IMR-90 (cell line): ENCODE measurements around the gene MIEN1. TPM values are rescaled to one million over a fixed set of nuclear protein-coding genes. Genes with fewer than 3 reads are reported as not detected.

ENCODE experiments used
- ATAC-seq: fragments of 200-7000 bp; cut with Tn5 transposase; 2 replicates; pipeline ENCODE4 v1.9.1; 2020; ENCODE audit warnings: low read depth, mild to moderate bottlenecking, moderate library complexity
- BruUV-seq: library from RNA; stranded (reverse); fragments of 400-500 nt; replicated peaks from 2 replicates; lab custom pipeline; 2021; lab: Mats Ljungman, UMichigan
- CTCF ChIA-PET: fragments of 300-600 bp; formaldehyde crosslinking; extraction: SDS; loops from one replicate; lab custom pipeline; 2021; ENCODE audit warnings: antibody characterized with exemption; lab: Yijun Ruan, JAX
- POLR2A ChIA-PET: fragments of 300-600 bp; sonication (Branson Sonifier 250); formaldehyde crosslinking; loops from one replicate; lab custom pipeline; 2022; ENCODE audit warnings: antibody characterized with exemption; ENCODE audit not compliant: unreplicated experiment; lab: Charles Lee
- DNase-seq: peaks from one replicate; pipeline ENCODE4 v3.0.0; 2013
- H2AFZ ChIP-seq: replicated peaks from 2 replicates; pipeline ENCODE3; 2013; ENCODE audit warnings: low read length, mild to moderate bottlenecking; ENCODE audit not compliant: poor library complexity
- H2AK5ac ChIP-seq: 2 replicates; pipeline ENCODE4 v1.6.1; 2013; ENCODE audit warnings: low read depth, low read length, inconsistent platforms
- H2AK9ac ChIP-seq: replicated peaks from 2 replicates; pipeline ENCODE3; 2013; ENCODE audit warnings: mild to moderate bottlenecking, low read depth, low read length, moderate library complexity; ENCODE audit not compliant: poor library complexity
- H2BK120ac ChIP-seq: 2 replicates; pipeline ENCODE4 v1.6.1; 2013; ENCODE audit warnings: low read depth, low read length, inconsistent platforms
- H2BK15ac ChIP-seq: 3 replicates; pipeline ENCODE4 v1.6.1; 2013; ENCODE audit warnings: low read depth, low read length, inconsistent platforms
- H2BK20ac ChIP-seq: 2 replicates; pipeline ENCODE4 v1.6.1; 2013; ENCODE audit warnings: low read depth, mild to moderate bottlenecking, inconsistent platforms, low read length, moderate library complexity
- H2BK5ac ChIP-seq: 2 replicates; pipeline ENCODE4 v1.6.1; 2013; ENCODE audit warnings: mild to moderate bottlenecking, low read depth, low read length, inconsistent platforms; ENCODE audit not compliant: poor library complexity, severe bottlenecking
- H3K14ac ChIP-seq: replicated peaks from 2 replicates; pipeline ENCODE4 v1.6.1; 2013; ENCODE audit warnings: low read depth, low read length, inconsistent platforms
- H3K18ac ChIP-seq: 2 replicates; pipeline ENCODE4 v1.6.1; 2013; ENCODE audit warnings: low read depth, low read length, control low read depth
- H3K23ac ChIP-seq: 2 replicates; pipeline ENCODE4 v1.6.1; 2013; ENCODE audit warnings: low read depth, low read length, inconsistent platforms
- H3K27ac ChIP-seq: 2 replicates; pipeline ENCODE4 v1.5.1; 2013; ENCODE audit warnings: mild to moderate bottlenecking, control low read depth, low read length; ENCODE audit not compliant: insufficient read depth
- H3K27me3 ChIP-seq: 2 replicates; pipeline ENCODE4 v1.6.1; 2013; ENCODE audit warnings: low read length; ENCODE audit not compliant: control insufficient read depth, insufficient read depth
- H3K36me3 ChIP-seq: 2 replicates; pipeline ENCODE4 v1.6.1; 2013; ENCODE audit warnings: low read length, mixed read lengths; ENCODE audit not compliant: control insufficient read depth, insufficient read depth
- H3K4ac ChIP-seq: 2 replicates; pipeline ENCODE4 v1.6.1; 2013; ENCODE audit warnings: low read depth, low read length, inconsistent platforms
- H3K4me1 ChIP-seq: 2 replicates; pipeline ENCODE4 v1.6.1; 2013; ENCODE audit warnings: low read length, mixed read lengths; ENCODE audit not compliant: control insufficient read depth, insufficient read depth
- H3K4me2 ChIP-seq: 2 replicates; pipeline ENCODE4 v1.6.1; 2013; ENCODE audit warnings: low read depth, mild to moderate bottlenecking, control low read depth, low read length, moderate library complexity
- H3K4me3 ChIP-seq: 2 replicates; pipeline ENCODE4 v1.5.1; 2013; ENCODE audit warnings: low read depth, mild to moderate bottlenecking, control low read depth, low read length, moderate library complexity; ENCODE audit not compliant: insufficient read depth
- H3K56ac ChIP-seq: 2 replicates; pipeline ENCODE4 v1.6.1; 2013; ENCODE audit warnings: low read length, inconsistent platforms; ENCODE audit not compliant: insufficient read depth; ENCODE audit errors: extremely low read depth
- H3K79me1 ChIP-seq, 2 experiments: 2 replicates each; pipeline ENCODE4 v1.6.1; 2013; ENCODE audit warnings: low read length in 2 of 2, inconsistent platforms in 1 of 2, low read depth in 1 of 2
- H3K9ac ChIP-seq: 2 replicates; pipeline ENCODE4 v1.6.1; 2013; ENCODE audit warnings: low read depth, low read length, control low read depth
- H3K9me1 ChIP-seq: 2 replicates; pipeline ENCODE4 v1.6.1; 2013; ENCODE audit warnings: low read length, inconsistent platforms; ENCODE audit not compliant: insufficient read depth
- H3K9me3 ChIP-seq: 2 replicates; pipeline ENCODE4 v1.6.1; 2013; ENCODE audit warnings: low read length; ENCODE audit not compliant: control insufficient read depth, insufficient read depth
- H4K20me1 ChIP-seq: 2 replicates; pipeline ENCODE4 v1.6.1; 2013; ENCODE audit warnings: low read length, inconsistent platforms; ENCODE audit not compliant: insufficient read depth
- H4K5ac ChIP-seq: 2 replicates; pipeline ENCODE4 v1.6.1; 2013; ENCODE audit warnings: mild to moderate bottlenecking, low read depth, low read length, control low read depth
- H4K8ac ChIP-seq, 2 experiments: 2 replicates each; pipeline ENCODE4 v1.6.1; 2013; ENCODE audit warnings: low read depth in 2 of 2, low read length in 2 of 2, control low read depth in 1 of 2, inconsistent platforms in 1 of 2
- H4K91ac ChIP-seq: 2 replicates; pipeline ENCODE4 v1.6.1; 2013; ENCODE audit warnings: low read depth, low read length, inconsistent platforms; ENCODE audit not compliant: insufficient read depth
- CHD1 ChIP-seq: IDR thresholded peaks from 2 replicates; pipeline ENCODE4 v1.6.1; 2012; ENCODE audit warnings: low read depth, low read length, improper control_type of control experiment
- ELK1 ChIP-seq: fragments of 150-350 bp; IDR thresholded peaks from 2 replicates; pipeline ENCODE4 v1.6.1; 2016; ENCODE audit warnings: low read depth, mild to moderate bottlenecking, low read length, moderate library complexity, borderline replicate concordance
- FOS ChIP-seq: fragments of 150-350 bp; IDR thresholded peaks from 2 replicates; pipeline ENCODE4 v1.6.1; 2016; ENCODE audit warnings: low read depth, low read length
- POLR2A ChIP-seq: IDR thresholded peaks from 2 replicates; pipeline ENCODE4 v1.6.1; 2012; ENCODE audit warnings: mild to moderate bottlenecking, low read depth, low read length
- RAD21 ChIP-seq: IDR thresholded peaks from 2 replicates; pipeline ENCODE4 v1.6.1; 2012; ENCODE audit warnings: low read length, improper control_type of control experiment
- RCOR1 ChIP-seq: IDR thresholded peaks from 2 replicates; pipeline ENCODE4 v1.6.1; 2012; ENCODE audit warnings: mild to moderate bottlenecking, low read length, improper control_type of control experiment; ENCODE audit not compliant: insufficient replicate concordance
- RFX5 ChIP-seq: IDR thresholded peaks from 2 replicates; pipeline ENCODE4 v1.8.0; 2012; ENCODE audit warnings: low read depth, mild to moderate bottlenecking, low read length, moderate library complexity
- WGBS, 2 experiments: methylation state at CpG; one replicate each; pipeline versions ENCODE4 v1.1.5 to v1.1.7; 2013; ENCODE audit warnings: missing lambda C conversion rate in 2 of 2; ENCODE audit not compliant: insufficient read length in 1 of 2; ENCODE audit errors: extremely low coverage in 2 of 2; 5-methylcytosine and 5-hydroxymethylcytosine counted together
- dilution Hi-C: fragments of 300-500 bp; cut with HindIII; formaldehyde crosslinking; loops from one replicate; pipeline ENCODE4 v1.14.3; 2018; ENCODE audit warnings: low sequenced_read_pairs; ENCODE audit not compliant: unreplicated experiment
- in situ Hi-C: fragments of 300-500 bp; cut with MboI; formaldehyde crosslinking; loops from 3 replicates; pipeline ENCODE4 v1.14.3; 2019; ENCODE audit warnings: low sequenced_read_pairs, inconsistent platforms, mixed read lengths
- intact Hi-C: fragments of 100-400 bp; cut with micrococcal nuclease; formaldehyde crosslinking; loops from 2 replicates; pipeline ENCODE4 v1.10.0; 2022
- polyA plus RNA-seq, 3 experiments: library from polyadenylated mRNA; depleted of rRNA; stranded (reverse); fragments of >200 nt; gene quantifications; 2 replicates each; pipeline ENCODE4 v1.2.3, GENCODE V29; 2012; ENCODE audit warnings: low replicate concordance in 1 of 3
- total RNA-seq: library from RNA; depleted of rRNA; stranded (reverse); fragments of >200 nt; gene quantifications from 2 replicates; pipeline ENCODE4 v1.2.3, GENCODE V29; 2012
- TF ChIP-seq, protein P1 (sequence below): fragments of 150-350 bp; IDR thresholded peaks from 2 replicates; pipeline ENCODE4 v1.6.1; 2017; ENCODE audit warnings: mild to moderate bottlenecking, antibody characterized with exemption, low read length, low read depth
- TF ChIP-seq, protein P2 (sequence below): conservative IDR thresholded peaks from 2 replicates; pipeline ENCODE4 v1.5.1; 2012; ENCODE audit warnings: mild to moderate bottlenecking, low read depth, low read length, improper control_type of control experiment

The MIEN1 gene
- total and polyA plus RNA-seq, 2 of the 4 experiments (the other 2 are of a cell fraction): 20.3 to 75.6 TPM

- no peak for TF ChIP-seq RFX5
- TF ChIP-seq POLR2A: no peak
Observed at GRCh38 chr17:39701012-39701783, 29.1 kb downstream of the MIEN1 start (continued).

DNA sequence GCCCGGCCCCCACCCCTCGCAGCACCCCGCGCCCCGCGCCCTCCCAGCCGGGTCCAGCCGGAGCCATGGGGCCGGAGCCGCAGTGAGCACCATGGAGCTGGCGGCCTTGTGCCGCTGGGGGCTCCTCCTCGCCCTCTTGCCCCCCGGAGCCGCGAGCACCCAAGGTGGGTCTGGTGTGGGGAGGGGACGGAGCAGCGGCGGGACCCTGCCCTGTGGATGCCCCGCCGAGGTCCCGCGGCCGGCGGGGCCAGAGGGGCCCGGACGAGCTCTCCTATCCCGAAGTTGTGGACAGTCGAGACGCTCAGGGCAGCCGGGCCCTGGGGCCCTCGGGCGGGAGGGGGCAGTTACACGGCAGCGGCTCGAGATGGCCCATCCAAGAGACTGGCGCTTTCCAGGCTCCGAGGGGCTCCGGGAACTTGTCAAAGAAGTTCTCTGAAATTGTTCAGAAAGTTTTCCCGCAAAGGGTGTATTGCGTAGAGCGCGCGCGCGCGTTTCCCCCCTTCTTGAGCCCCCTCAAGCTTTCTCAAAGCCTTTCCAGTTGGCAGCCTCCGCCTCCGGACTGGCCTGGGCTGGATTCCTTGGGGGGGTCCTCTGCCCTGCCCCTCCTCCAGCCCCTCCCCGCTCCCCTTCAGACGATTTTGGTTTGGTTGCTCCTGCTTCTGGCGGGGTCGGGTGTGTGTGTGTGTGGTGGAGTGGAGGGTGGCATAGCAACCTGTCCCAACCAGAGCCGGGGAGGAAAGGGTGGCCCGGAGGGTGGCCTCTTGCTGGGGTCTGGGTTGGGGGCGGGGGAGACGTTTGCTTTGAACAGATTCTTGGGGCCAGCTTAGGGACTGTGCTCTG is 30.0 kb downstream of the MIEN1 start:
- Histone ChIP-seq H2BK5ac (no peak overlapping the region), H4K5ac (0 out of 2 replicates have a peak overlapping the region, but pooled peaks have one; percentile 38), H3K27me3 (no peaks in the 10 kb centered on the region), H3K9me3 (no peaks in the 10 kb centered on the region), H4K91ac (peak overlapping the region; percentile 46), H3K9ac (peak overlapping the region; percentile 87), H3K23ac (peak overlapping the region; percentile 33), H3K27ac (peak overlapping the region; percentile 46; the same call in 1 of the 2 replicates), H2AK5ac (peak overlapping the region; percentile 62), H3K18ac (no peak overlapping the region), H3K4me3 (peak overlapping the region; percentile 90), H3K4me1 (peaks cover 21% of the 10 kb centered on the region), H2AFZ (peak overlapping the region; percentile 89), H2BK120ac (no peak overlapping the region; the same call in 1 of the 2 replicates), H3K4ac (peak overlapping the region; percentile 83), H3K79me1 (peaks cover 0 to 55% of the 10 kb centered on the region in 2 experiments; a peak in 3 of 4 replicates), H3K4me2 (peak overlapping the region; percentile 99), H2AK9ac (peak overlapping the region; percentile 94), H2BK15ac (no peak overlapping the region), H2BK20ac (no peak overlapping the region), H3K9me1 (peaks cover 23% of the 10 kb centered on the region), H4K20me1 (peaks cover 41% of the 10 kb centered on the region), H3K56ac (peak overlapping the region; percentile 19; the same call in 1 of the 2 replicates), H3K14ac (peak overlapping the region; percentile 68), H4K8ac (peak overlapping the region; percentile 21 to 55; a peak in 1 of 4 replicates), H3K36me3 (no peaks in the 10 kb centered on the region)
- DNase-seq (peak; percentile 7), ATAC-seq (peak; percentile 64)
- intact Hi-C loops: no loop called here
- in situ Hi-C loops: no loop called here
- ChIA-PET CTCF (interaction anchor here (1.3 to 1.5 kb wide), 2 partner anchors 12 to 30 kb away, joined by 5 to 7 read pairs; partner anchors contain the start of gene PGAP3), POLR2A (interaction anchor here (0.6 kb wide), 2 partner anchors 12 to 77 kb away, joined by 4 to 6 read pairs; partner anchors contain the start of gene PGAP3)
- WGBS, 2 experiments: 2% methylated on average over 17 of the region's 57 CpGs; no CpG with 5 or more reads in 1 of the 2 experiments
- dilution Hi-C loops: no loop called here
- BruUV-seq: no TSS peak
- no peak for TF ChIP-seq RAD21
- no peak for TF ChIP-seq CHD1
- TF ChIP-seq POLR2A: no peak
- TF ChIP-seq, protein P1, sequence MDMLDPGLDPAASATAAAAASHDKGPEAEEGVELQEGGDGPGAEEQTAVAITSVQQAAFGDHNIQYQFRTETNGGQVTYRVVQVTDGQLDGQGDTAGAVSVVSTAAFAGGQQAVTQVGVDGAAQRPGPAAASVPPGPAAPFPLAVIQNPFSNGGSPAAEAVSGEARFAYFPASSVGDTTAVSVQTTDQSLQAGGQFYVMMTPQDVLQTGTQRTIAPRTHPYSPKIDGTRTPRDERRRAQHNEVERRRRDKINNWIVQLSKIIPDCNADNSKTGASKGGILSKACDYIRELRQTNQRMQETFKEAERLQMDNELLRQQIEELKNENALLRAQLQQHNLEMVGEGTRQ: no peak
- TF ChIP-seq ELK1: no peak
- TF ChIP-seq RCOR1: no peak
- TF ChIP-seq, protein P2, sequence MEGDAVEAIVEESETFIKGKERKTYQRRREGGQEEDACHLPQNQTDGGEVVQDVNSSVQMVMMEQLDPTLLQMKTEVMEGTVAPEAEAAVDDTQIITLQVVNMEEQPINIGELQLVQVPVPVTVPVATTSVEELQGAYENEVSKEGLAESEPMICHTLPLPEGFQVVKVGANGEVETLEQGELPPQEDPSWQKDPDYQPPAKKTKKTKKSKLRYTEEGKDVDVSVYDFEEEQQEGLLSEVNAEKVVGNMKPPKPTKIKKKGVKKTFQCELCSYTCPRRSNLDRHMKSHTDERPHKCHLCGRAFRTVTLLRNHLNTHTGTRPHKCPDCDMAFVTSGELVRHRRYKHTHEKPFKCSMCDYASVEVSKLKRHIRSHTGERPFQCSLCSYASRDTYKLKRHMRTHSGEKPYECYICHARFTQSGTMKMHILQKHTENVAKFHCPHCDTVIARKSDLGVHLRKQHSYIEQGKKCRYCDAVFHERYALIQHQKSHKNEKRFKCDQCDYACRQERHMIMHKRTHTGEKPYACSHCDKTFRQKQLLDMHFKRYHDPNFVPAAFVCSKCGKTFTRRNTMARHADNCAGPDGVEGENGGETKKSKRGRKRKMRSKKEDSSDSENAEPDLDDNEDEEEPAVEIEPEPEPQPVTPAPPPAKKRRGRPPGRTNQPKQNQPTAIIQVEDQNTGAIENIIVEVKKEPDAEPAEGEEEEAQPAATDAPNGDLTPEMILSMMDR: no peak
- no peak for TF ChIP-seq FOS
